ENCODE results near the gene MUC3A. TPM values are rescaled to one million over a fixed set of nuclear protein-coding genes. Genes with fewer than 3 reads are reported as not detected.

MUC3A gene
- total and polyA plus RNA-seq, 2 of the 13 experiments (the other 11 are each of a cell fraction or from before 2014, with no cell fraction given), result 0.01 TPM; not detected in 1

- TF ChIP-seq ZBTB37 (CRISPR knock-in tag; IDR thresholded peaks at IDR 0.05) (no peak), ZFX (CRISPR knock-in tag; IDR thresholded peaks at IDR 0.05; ENCODE audit: low read depth) (peak; percentile 45; the same call in 1 of the 2 replicates), ZNF460 (CRISPR knock-in tag; IDR thresholded peaks at IDR 0.05; ENCODE audit: borderline replicate concordance) (no peak), PCBP1 (IDR thresholded peaks at IDR 0.05; ENCODE audit: borderline replicate concordance, low read depth, low read length) (0 out of 2 replicates have a peak, but pooled peaks have one; percentile 7), SALL1 (CRISPR knock-in tag; IDR thresholded peaks at IDR 0.05) (peak; percentile 69), ZNF549 (CRISPR knock-in tag; IDR thresholded peaks at IDR 0.05) (no peak), NFKB2 (CRISPR knock-in tag; IDR thresholded peaks at IDR 0.05; ENCODE audit: borderline replicate concordance) (0 out of 2 replicates have a peak, but pooled peaks have one; percentile 12), BORCS8-MEF2B (CRISPR knock-in tag; IDR thresholded peaks at IDR 0.05) (no peak), REL (CRISPR knock-in tag; conservative IDR thresholded peaks at IDR 0.05) (no peak), MIER2 (CRISPR knock-in tag; IDR thresholded peaks at IDR 0.05) (peak; percentile 59; the same call in 1 of the 2 replicates), CBX5 (CRISPR knock-in tag; IDR thresholded peaks at IDR 0.05; ENCODE audit: borderline replicate concordance) (no peak), THRA (CRISPR knock-in tag; IDR thresholded peaks at IDR 0.05; ENCODE audit: borderline replicate concordance) (peak; percentile 50), BHLHE40 (IDR thresholded peaks at IDR 0.05; ENCODE audit: low read length) (peak; percentile 49; the same call in 1 of the 2 replicates), DNMT1 (CRISPR knock-in tag; IDR thresholded peaks at IDR 0.05) (peak; percentile 96), ZNF550 (CRISPR knock-in tag; IDR thresholded peaks at IDR 0.05; ENCODE audit: borderline replicate concordance) (no peak), MAZ (IDR thresholded peaks at IDR 0.05; ENCODE audit: borderline replicate concordance, low read depth, low read length) (0 out of 2 replicates have a peak, but pooled peaks have one; percentile 73), MAZ (CRISPR knock-in tag; IDR thresholded peaks at IDR 0.05; ENCODE audit: low read depth) (peak; percentile 81), LBX2 (CRISPR knock-in tag; IDR thresholded peaks at IDR 0.05; ENCODE audit: borderline replicate concordance) (no peak)
- TF ChIP-seq, protein P1, sequence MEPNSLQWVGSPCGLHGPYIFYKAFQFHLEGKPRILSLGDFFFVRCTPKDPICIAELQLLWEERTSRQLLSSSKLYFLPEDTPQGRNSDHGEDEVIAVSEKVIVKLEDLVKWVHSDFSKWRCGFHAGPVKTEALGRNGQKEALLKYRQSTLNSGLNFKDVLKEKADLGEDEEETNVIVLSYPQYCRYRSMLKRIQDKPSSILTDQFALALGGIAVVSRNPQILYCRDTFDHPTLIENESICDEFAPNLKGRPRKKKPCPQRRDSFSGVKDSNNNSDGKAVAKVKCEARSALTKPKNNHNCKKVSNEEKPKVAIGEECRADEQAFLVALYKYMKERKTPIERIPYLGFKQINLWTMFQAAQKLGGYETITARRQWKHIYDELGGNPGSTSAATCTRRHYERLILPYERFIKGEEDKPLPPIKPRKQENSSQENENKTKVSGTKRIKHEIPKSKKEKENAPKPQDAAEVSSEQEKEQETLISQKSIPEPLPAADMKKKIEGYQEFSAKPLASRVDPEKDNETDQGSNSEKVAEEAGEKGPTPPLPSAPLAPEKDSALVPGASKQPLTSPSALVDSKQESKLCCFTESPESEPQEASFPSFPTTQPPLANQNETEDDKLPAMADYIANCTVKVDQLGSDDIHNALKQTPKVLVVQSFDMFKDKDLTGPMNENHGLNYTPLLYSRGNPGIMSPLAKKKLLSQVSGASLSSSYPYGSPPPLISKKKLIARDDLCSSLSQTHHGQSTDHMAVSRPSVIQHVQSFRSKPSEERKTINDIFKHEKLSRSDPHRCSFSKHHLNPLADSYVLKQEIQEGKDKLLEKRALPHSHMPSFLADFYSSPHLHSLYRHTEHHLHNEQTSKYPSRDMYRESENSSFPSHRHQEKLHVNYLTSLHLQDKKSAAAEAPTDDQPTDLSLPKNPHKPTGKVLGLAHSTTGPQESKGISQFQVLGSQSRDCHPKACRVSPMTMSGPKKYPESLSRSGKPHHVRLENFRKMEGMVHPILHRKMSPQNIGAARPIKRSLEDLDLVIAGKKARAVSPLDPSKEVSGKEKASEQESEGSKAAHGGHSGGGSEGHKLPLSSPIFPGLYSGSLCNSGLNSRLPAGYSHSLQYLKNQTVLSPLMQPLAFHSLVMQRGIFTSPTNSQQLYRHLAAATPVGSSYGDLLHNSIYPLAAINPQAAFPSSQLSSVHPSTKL (CRISPR knock-in tag; IDR thresholded peaks at IDR 0.05), result peak; percentile 24; the same call in 1 of the 2 replicates
- TF ChIP-seq, protein P2, sequence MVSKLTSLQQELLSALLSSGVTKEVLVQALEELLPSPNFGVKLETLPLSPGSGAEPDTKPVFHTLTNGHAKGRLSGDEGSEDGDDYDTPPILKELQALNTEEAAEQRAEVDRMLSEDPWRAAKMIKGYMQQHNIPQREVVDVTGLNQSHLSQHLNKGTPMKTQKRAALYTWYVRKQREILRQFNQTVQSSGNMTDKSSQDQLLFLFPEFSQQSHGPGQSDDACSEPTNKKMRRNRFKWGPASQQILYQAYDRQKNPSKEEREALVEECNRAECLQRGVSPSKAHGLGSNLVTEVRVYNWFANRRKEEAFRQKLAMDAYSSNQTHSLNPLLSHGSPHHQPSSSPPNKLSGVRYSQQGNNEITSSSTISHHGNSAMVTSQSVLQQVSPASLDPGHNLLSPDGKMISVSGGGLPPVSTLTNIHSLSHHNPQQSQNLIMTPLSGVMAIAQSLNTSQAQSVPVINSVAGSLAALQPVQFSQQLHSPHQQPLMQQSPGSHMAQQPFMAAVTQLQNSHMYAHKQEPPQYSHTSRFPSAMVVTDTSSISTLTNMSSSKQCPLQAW (CRISPR knock-in tag; IDR thresholded peaks at IDR 0.05), result no peak
Measured at GRCh38 chr7:100965723-100966541, 16.6 kb downstream of the MUC3A start (continued).

All from HepG2 (cell line).